HG02884 (cell line): ENCODE results near the gene CCSER1.
"Not testable (repeated sequence)": the region's sequence is repeated elsewhere in the genome, so short reads cannot be mapped to it uniquely, and the experiment has no call there.

Source experiments
- ATAC-seq: cut with Tn5 transposase; IDR thresholded peaks from one replicate; pipeline ENCODE4 v1.9.1; 2021; ENCODE audit warnings: mild to moderate bottlenecking, moderate library complexity; ENCODE audit not compliant: unreplicated experiment

CCSER1 gene

GRCh38 chr4:90425893-90426292 is 298.7 kb downstream of the CCSER1 start:
- no peak for ATAC-seq

- no peak for ATAC-seq
Measured at GRCh38 chr4:90438522-90438921, 311.3 kb downstream of the CCSER1 start.

- no peak for ATAC-seq
Measured at GRCh38 chr4:90441770-90442169, 314.6 kb downstream of the CCSER1 start.

- no peak for ATAC-seq
Measured at GRCh38 chr4:90442619-90443018, 315.4 kb downstream of the CCSER1 start.

- ATAC-seq, result no peak
Measured at GRCh38 chr4:90443231-90443630, 316.0 kb downstream of the CCSER1 start.

GRCh38 chr4:90444904-90445303 is 317.7 kb downstream of the CCSER1 start:
- no peak for ATAC-seq

- no peak for ATAC-seq
Measured at GRCh38 chr4:90445380-90445779, 318.2 kb downstream of the CCSER1 start.

GRCh38 chr4:90449626-90450025 is 322.4 kb downstream of the CCSER1 start:
- ATAC-seq, result no peak

GRCh38 chr4:90456891-90457290 is 329.7 kb downstream of the CCSER1 start:
- no peak for ATAC-seq

- no peak for ATAC-seq
Measured at GRCh38 chr4:90457817-90458216, 330.6 kb downstream of the CCSER1 start.

GRCh38 chr4:90458576-90458975 is 331.4 kb downstream of the CCSER1 start:
- no peak for ATAC-seq

- ATAC-seq, result no peak
Measured at GRCh38 chr4:90474484-90474883, 347.3 kb downstream of the CCSER1 start.

GRCh38 chr4:90476019-90476418 is 348.8 kb downstream of the CCSER1 start:
- no peak for ATAC-seq

- ATAC-seq, result no peak
Measured at GRCh38 chr4:90476586-90476985, 349.4 kb downstream of the CCSER1 start.

- ATAC-seq, result not testable (repeated sequence)
Measured at GRCh38 chr4:90484894-90485293, 357.7 kb downstream of the CCSER1 start.

GRCh38 chr4:90486346-90486745 is 359.2 kb downstream of the CCSER1 start:
- no peak for ATAC-seq

GRCh38 chr4:90495211-90495610 is 368.0 kb downstream of the CCSER1 start:
- ATAC-seq, result no peak

- ATAC-seq, result no peak
Measured at GRCh38 chr4:90495936-90496335, 368.7 kb downstream of the CCSER1 start.

GRCh38 chr4:90498175-90498574 is 371.0 kb downstream of the CCSER1 start:
- ATAC-seq, result no peak

GRCh38 chr4:90503677-90504076 is 376.5 kb downstream of the CCSER1 start:
- ATAC-seq, result no peak

- ATAC-seq, result no peak
Measured at GRCh38 chr4:90515191-90515590, 388.0 kb downstream of the CCSER1 start.

GRCh38 chr4:90528551-90528950 is 401.4 kb downstream of the CCSER1 start:
- no peak for ATAC-seq

GRCh38 chr4:90536408-90536807 is 409.2 kb downstream of the CCSER1 start:
- no peak for ATAC-seq

GRCh38 chr4:90537491-90537890 is 410.3 kb downstream of the CCSER1 start:
- ATAC-seq, result no peak
